Astrocyte of the cerebellum (primary cell): Measurements from ENCODE around the gene COL4A2.

Experiments used
- DNase-seq: peaks from one replicate; pipeline ENCODE4 v3.0.0-alpha.2; 2011; ENCODE audit warnings: low read depth
- H3K4me3 ChIP-seq: 2 replicates; pipeline ENCODE4 v1.5.1; 2011; ENCODE audit warnings: mild to moderate bottlenecking, low read depth, low read length, moderate library complexity
- in situ Hi-C: cut with HindIII; loops from 2 replicates; pipeline ENCODE4 v1.10.0; 2017; ENCODE audit warnings: low sequenced_read_pairs
- TF ChIP-seq, protein P1 (sequence below): IDR thresholded peaks from 2 replicates; pipeline ENCODE4 v1.5.1; 2012; ENCODE audit warnings: low read length, low read depth, moderate library complexity, mild to moderate bottlenecking; ENCODE audit errors: missing control alignments

COL4A2 gene

GRCh38 chr13:110376120-110376519, 69.0 kb downstream of the COL4A2 start:
- TF ChIP-seq, protein P1, sequence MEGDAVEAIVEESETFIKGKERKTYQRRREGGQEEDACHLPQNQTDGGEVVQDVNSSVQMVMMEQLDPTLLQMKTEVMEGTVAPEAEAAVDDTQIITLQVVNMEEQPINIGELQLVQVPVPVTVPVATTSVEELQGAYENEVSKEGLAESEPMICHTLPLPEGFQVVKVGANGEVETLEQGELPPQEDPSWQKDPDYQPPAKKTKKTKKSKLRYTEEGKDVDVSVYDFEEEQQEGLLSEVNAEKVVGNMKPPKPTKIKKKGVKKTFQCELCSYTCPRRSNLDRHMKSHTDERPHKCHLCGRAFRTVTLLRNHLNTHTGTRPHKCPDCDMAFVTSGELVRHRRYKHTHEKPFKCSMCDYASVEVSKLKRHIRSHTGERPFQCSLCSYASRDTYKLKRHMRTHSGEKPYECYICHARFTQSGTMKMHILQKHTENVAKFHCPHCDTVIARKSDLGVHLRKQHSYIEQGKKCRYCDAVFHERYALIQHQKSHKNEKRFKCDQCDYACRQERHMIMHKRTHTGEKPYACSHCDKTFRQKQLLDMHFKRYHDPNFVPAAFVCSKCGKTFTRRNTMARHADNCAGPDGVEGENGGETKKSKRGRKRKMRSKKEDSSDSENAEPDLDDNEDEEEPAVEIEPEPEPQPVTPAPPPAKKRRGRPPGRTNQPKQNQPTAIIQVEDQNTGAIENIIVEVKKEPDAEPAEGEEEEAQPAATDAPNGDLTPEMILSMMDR = no peak
- H3K4me3 ChIP-seq = no peak overlapping the region
- in situ Hi-C loops = no loop called here
- DNase-seq = no peak

DNA sequence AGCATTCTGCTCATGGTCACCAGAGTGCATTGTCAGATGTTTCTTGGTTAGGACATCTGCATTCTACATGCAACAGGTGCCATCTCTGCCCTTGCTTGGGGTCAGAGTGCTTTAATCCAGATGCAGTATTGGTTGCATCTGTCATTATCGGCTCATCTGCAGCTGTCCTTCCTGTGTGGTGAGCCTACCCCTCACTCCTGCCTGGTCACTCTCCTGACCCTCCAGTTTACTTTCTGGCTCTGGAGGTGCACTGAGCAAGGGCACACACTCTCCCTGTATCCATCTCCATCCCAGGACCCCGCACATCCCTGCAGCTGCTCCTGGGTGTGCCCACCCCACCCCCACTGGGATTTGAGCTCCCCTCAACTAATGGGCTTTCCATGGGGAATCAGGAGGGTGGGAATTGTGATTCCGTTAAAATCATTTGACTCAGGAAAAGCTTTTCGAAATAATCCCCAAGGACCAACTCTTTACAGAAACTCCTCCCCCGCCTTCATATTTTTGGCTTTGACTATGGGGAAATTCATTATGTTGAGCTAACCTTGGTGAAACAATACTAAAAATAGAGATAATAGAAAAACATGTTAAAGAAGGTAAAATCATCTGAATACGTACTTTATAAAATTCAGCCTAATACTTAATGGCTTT, 70.2 kb downstream of the COL4A2 start:
- TF ChIP-seq, protein P1 = no peak
- in situ Hi-C loops = no loop called here
- DNase-seq = no peak
- H3K4me3 ChIP-seq = no peak overlapping the region

DNA sequence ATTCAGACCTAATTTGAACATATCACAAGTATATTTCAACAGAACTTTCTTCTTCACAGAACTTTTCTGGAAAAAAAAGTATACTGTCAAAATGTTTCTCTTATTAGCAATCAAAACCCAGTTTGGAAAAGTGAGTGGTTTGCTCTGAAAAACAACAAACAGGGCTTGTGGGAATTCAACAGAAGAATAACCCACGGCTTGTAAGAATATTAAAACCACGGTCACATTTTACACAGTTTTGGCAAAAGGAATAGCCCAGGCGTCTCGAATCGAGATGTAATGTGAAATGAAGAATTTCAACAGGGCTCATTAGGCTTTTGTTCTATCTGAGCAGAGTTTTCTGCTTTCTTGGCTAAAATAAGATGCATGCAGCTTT, 70.7 kb downstream of the COL4A2 start:
- DNase-seq = no peak
- in situ Hi-C loops = no loop called here
- TF ChIP-seq, protein P1 = no peak
- H3K4me3 ChIP-seq = no peak overlapping the region

GRCh38 chr13:110379358-110379757, 72.3 kb downstream of the COL4A2 start:
- no peak for DNase-seq
- no peak overlapping the region for H3K4me3 ChIP-seq
- in situ Hi-C loops = no loop called here
- TF ChIP-seq, protein P1 = no peak

DNA sequence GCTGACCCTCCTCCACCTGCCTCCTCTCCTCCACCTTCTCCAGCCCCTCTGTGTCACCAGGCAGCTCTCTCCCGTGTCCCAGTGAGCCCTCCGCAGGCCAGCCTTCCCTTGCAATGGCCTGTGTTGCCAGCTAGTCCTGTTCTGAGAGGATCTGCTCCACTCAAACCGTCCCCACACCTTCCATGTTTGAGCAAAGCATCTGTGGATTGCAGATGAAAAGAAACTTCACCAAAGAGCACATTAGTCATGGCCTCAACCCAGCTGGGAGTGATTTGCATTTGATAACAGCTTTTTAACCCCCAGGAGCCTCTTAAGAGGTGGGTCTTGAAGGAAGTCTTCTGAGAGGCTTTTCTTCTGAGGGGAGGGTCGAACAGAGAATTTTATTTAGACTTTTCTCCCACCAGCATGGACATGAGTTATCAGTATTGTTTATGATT, 72.8 kb downstream of the COL4A2 start:
- no peak overlapping the region for H3K4me3 ChIP-seq
- no peak for DNase-seq
- TF ChIP-seq, protein P1 = no peak
- in situ Hi-C loops = no loop called here

DNA sequence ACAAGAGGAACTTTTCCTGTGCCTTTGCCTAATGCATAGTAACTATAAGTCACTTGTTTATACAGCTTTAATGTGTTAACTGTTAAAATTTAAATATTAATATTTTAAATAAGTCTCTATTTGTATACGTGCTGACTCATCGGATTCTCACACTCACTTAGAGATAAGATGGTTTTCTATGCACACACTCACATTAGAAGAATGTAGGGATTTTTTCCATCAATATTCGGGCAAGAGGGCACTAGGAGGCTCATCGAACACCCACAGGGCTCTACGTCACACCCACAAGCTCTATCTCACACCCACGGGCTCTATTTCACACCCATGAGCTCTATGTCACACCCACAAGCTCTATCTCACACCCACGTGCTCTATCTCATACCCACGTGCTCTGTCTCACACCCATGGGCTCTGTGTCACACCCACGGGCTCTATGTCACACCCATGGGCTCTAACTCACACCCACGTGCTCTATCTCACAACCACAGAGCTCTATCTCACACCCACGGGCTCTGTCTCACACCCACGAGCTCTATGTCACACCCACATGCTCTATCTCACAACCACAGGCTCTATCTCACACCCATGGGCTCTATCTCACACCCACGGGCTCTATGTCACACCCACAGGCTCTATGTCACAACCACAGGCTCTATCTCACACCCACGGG, 73.4 kb downstream of the COL4A2 start:
- in situ Hi-C loops = no loop called here
- TF ChIP-seq, protein P1 = no peak
- no peak for DNase-seq
- no peak overlapping the region for H3K4me3 ChIP-seq
